Right ventricle myocardium inferior (tissue), 1 donor: ENCODE data around the gene MTRR. TPM values are rescaled to one million over a fixed set of nuclear protein-coding genes. Genes with fewer than 3 reads are reported as not detected.
A peak's percentile ranks its signal among the peaks of the same experiment; 100 is the strongest.

Source experiments
- ATAC-seq: fragments of 200-7000 bp; cut with Tn5 transposase; one replicate; pipeline ENCODE4 v1.9.1; 2020; ENCODE audit warnings: mild to moderate bottlenecking, moderate library complexity
- DNase-seq: peaks from one replicate; pipeline ENCODE4 v3.0.0; 2021; ENCODE audit errors: missing footprints
- intact Hi-C: fragments of 100-400 bp; cut with DNase I; formaldehyde crosslinking; loops from one replicate; pipeline ENCODE4 v1.11.0; 2022
- long read RNA-seq: library from polyadenylated mRNA; unstranded; transcript quantifications from one replicate; pipeline ENCODE4 v2.0.0, GENCODE V29; 2021
- total RNA-seq: library from RNA; stranded (reverse); fragmentation: NEBNext Ultra II Directional; extraction: Animal tissue kit (Norgen Biotek cat#: 25700); gene quantifications from one replicate; pipeline ENCODE4 v1.2.1, GENCODE V29; 2021
- donor health status: DM: no; HTN: yes; CAD: no; lungs with severe emphysema.

MTRR gene
- 32.2 TPM for total RNA-seq
- long read RNA-seq, transcript MTRR-202 (15 exons, 3,215 nt): major isoform, 7 of 14 reads
- long read RNA-seq, partial matches to known transcripts: 5 of 14 reads
- long read RNA-seq, other reads (novel, unspliced or antisense): 2 of 14 reads

DNA sequence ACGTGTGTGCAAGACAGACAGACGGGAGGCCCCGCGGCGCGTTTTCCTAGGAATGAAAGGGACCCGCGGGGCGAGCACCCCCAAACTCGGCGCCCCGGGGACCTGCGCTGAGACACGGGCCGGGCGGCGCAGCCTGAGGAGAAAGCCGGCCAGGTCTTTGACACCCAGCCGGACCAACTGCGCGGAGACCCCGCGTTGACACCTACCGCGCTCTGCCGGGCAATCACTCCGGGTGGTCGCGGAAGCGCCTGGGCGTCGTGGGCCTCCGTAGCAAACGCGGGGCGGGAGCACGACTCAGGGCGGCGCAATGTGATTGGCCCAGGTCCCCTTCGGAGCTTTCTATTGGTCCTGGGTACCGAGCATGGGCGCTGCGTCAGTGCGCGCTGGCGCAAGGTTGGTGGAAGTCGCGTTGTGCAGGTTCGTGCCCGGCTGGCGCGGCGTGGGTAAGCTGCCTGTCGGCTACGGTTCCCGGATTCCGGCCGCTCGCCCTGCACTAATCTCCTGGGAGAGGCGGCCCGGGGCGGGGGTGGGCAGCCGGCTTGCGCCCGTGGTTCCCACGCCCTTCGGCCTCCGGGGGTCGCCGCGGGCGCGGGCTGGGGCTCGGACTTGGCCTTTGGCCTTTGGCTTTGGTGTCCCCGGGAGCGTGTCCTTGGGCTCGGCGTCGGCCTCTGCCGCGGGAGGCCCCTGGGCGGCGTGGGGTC is at the start of gene MTRR, which contains the start of gene FASTKD3:
MTRR (plus strand) TSS at position 376 of the 701 bp plus-strand sequence. CDS start 1,647 bp downstream, outside the sequence.
FASTKD3 (minus strand) TSS at position 259 of the 701 bp plus-strand sequence. CDS start 948 bp downstream, outside the sequence.
- DNase-seq (peak; percentile 96), ATAC-seq (peak; percentile 100)
- intact Hi-C loops: no loop called here

DNA sequence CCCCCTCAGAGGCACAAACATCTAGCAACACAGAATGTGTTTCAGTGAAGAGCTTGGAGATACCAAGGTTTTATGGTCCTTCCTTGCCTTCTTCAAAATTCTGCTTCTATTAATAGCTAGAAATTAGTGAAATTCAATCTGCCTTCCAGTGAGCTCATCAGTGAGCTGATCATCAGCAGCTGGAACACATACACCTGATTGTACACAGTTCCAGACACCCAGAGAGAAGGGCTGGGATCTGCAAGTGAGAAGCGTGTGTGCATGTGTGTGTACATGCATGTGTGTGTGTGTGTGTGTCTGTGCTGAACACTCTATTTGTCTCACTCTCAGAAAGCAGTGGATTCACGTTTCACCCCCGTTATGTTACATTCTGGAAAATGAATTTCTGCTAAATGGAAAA is 46.5 kb upstream of the MTRR start:
- no peak for ATAC-seq
- intact Hi-C loops: no loop called here
- DNase-seq: no peak

DNA sequence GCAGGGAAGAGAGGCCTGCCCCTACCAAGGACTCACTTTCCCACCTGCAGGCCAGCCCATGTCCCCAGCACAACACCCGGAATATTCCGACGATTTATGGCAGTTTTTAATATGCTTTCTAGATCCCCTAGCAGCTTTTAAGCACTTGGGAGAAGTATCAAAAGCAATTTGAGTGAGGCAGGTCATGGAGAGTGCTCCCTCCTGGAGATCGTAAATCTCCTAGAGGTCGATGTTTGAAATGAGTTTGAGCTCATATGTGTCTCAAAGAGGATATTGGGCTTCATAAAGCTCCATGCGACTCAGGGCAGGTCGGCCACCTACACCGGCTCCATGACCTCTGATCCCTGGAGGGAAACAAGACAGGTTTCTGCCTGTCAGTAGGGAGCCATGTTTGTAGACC is 45.4 kb upstream of the MTRR start:
- intact Hi-C loops: no loop called here
- DNase-seq: no peak
- ATAC-seq: no peak

DNA sequence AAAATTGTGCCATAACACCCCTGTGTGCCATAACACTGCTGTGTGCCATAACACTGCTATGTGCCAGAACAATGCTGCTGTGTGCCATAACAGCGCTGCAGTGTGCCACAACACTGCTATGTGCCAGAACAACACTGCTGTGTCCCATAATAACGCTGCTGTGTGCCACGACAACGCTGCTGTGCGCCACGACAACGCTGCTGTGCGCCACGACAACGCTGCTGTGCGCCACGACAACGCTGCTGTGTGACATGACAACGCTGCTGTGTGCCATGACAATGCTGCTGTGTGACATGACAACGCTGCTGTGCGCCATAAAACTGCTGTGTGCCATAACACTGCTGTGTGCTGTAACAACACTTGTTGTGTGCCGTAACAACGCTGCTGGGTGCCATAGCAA is 44.0 kb upstream of the MTRR start:
- intact Hi-C loops: no loop called here
- DNase-seq (no peak), ATAC-seq (no peak)

DNA sequence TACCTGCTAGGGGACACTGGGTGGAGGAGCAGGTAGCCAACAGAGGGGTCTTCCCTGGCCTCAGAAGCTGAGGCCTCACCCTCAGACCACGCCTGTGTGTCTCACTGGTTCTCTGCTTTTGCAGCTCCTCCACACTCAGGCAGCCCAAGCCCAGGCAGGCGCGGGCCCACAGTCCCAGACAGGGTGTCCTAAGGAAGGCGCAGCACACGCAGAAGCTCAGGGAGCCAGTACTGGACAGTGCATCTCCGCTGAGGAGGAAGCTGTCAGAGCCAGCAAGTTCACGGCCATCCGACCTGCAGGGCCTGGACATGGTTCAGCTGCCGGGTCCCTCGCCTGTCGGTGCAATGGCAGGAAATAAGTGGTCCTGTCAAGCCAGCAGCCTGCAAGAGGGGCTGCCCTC is 43.3 kb upstream of the MTRR start:
- ATAC-seq: no peak
- intact Hi-C loops: no loop called here
- no peak for DNase-seq

DNA sequence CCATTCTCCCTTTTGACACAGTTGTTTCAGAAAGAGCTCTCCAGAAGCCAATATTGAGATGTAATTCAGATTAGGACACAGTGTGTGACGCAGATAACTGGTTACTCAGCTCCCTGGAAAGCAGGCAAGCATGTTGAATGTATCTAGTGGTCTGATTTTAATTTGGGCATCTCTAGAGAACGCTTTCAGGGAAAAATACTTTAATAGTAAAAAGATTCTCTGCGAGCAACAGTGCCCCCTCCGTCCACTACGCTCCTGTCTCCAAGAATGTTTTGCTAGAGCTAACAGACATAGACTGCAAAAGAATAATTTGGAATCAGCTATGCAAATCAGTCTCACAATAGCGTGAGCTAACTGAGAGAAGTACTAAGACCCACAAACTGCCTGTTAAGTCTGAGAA is 41.3 kb upstream of the MTRR start:
- no peak for ATAC-seq
- intact Hi-C loops: no loop called here
- no peak for DNase-seq

DNA sequence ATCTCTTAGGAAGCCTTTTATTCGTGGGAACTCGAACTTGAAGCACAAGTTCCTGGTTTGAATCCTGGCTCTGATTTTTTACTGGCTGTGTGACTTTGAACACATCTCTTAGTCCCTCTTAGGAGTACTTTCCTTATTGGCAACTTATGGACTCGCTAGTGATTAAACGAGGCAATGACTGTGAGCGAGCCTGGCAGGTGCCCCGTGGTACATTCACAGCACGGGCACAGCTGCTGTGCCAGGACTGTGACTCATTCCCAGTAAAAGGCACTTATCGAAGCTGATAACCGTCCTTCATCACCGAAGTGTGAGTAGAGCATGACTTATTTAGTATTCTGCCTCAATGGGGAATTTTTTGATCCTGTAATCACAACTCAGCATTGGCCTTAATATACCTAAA is 40.7 kb upstream of the MTRR start:
- intact Hi-C loops: no loop called here

DNA sequence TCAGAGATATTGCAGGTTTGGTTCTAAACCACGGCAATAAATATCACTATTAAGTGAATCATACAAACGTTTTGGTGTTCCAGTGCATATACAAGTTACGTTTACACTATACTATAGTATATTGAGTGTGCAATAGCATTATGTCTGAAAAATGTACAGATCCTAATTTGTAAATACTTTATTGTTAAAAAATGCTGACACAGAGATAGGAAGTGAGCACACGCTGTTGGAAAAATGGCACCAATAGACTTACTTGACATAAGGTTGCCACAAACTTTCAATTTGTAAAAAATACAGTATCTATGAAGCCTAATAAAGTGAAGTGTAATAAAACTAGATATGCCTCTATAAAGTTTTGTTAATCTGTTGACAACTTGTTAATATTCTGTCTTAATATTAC is 34.0 kb upstream of the MTRR start:
- no peak for DNase-seq
- no peak for ATAC-seq
- intact Hi-C loops: no loop called here

More for the DNA sequence above, 40.7 kb upstream of the MTRR start:
- DNase-seq: no peak
- ATAC-seq: peak; percentile 88

DNA sequence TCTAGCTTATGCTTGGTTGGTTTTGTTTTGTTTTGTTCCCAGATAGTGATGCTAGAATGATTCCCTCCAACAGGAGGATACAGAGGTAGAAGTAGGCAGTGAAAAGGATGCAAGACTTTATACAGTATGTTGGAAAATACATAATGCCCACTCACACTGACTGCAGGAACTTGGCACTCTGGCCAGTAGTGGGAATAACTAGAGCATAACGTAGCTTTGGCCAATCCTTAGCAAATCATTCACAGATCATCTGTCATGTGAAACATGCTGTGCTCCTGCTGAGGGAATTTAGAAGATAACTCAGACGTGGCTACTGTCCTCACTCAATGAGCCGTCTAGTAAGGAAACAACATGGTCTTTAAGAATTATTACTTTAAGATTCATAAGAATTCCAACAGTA is 31.5 kb upstream of the MTRR start:
- ATAC-seq (no peak), DNase-seq (no peak)
- intact Hi-C loops: no loop called here

DNA sequence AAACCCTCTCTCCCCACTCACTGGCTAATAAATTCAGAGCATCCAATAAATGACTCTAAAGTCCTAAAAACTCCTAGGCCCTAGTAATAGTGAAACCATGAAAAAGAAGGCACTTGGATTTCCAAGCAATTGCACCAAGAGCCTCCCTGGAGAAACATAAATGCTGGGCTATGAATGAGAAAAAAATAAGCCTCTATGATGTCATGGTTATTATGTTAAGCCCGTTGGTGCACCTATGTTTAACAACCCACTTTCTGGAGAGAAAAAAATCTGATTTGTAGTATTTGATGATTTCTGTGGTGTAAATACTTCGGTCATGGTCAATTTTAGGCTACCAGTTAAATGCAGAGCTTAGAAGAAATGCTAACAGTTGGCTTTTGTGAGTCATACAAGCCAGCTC is 26.4 kb upstream of the MTRR start:
- ATAC-seq: no peak
- DNase-seq: no peak
- intact Hi-C loops: no loop called here

DNA sequence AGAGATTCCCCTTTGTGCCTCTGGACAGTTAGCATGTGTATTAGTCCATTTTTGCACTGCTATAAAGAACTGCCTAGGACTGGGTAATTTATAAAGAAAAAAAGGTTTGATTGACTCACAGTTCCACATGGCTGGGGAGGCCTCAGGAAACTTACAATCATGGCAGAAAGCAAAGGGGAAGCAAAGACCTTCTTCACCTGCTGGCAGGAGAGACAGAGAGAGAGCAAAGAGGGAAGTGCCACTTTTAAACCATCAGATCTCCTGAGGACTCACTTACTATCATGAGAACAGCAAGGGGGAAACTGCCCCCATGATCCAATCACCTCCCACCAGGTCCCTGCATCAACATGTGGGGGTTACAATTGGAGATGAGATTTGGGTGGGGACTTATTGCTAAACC is 24.0 kb upstream of the MTRR start:
- ATAC-seq: no peak
- no peak for DNase-seq
- intact Hi-C loops: no loop called here

DNA sequence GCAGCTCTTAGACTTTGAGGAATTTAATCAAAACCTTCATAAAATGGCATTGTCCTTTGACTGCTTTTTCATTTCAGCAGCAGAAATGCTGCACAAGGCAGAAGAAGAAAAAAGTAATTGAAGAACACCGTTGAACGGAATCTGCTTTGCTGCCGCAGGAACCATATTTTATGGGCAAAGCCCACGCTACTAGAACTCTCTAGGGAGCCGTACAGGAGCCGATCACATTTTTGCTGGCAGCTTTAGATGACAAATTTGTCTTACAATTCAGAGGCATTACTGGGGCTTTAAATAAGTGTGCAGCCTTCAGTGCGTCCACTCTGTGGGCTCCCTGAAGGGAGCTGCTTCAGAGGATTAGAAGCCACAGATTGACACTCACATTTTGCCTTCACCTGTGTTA is 23.4 kb upstream of the MTRR start:
- intact Hi-C loops: no loop called here
- no peak for DNase-seq

DNA sequence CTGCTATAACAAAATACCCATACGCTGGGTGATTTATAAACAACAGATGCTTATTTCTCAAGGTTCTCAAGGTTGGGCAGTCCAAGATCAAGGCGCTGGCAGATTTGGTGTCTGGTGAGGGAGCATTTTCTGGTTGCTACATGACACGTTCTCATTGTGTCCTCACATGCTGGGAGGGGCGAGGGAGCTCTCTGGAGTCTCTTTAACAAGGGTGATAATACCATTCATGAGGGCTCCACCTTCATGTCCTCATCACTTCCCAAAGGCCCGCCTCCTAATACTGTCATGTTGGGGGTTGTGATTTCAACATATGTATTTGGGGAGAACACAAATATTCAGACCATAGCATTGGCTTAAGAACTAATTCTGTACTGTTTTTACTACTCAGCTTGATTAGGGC is 22.6 kb upstream of the MTRR start:
- DNase-seq (no peak), ATAC-seq (no peak)
- intact Hi-C loops: no loop called here

More for the DNA sequence above, 23.4 kb upstream of the MTRR start:
- ATAC-seq: no peak

DNA sequence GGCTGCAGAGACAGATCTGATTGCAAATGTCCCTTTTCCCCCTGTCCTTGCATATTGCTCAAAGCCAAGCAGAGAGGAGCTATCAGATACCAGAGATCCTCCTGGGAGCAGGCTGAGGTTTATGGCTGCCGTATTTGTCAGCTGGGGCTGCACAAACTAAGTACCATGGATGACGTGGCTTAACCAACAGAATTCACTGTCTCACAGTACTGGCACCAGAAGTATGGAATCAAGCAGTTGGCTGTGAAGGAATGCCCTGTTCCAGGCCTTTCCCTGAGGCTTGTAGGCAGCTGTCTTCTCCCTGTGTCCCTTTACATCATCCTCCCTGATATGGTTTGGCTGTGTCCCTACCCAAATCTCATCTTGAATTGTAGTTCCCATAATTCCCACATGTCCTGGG is 20.7 kb upstream of the MTRR start:
- no peak for ATAC-seq
- intact Hi-C loops: no loop called here
- no peak for DNase-seq

DNA sequence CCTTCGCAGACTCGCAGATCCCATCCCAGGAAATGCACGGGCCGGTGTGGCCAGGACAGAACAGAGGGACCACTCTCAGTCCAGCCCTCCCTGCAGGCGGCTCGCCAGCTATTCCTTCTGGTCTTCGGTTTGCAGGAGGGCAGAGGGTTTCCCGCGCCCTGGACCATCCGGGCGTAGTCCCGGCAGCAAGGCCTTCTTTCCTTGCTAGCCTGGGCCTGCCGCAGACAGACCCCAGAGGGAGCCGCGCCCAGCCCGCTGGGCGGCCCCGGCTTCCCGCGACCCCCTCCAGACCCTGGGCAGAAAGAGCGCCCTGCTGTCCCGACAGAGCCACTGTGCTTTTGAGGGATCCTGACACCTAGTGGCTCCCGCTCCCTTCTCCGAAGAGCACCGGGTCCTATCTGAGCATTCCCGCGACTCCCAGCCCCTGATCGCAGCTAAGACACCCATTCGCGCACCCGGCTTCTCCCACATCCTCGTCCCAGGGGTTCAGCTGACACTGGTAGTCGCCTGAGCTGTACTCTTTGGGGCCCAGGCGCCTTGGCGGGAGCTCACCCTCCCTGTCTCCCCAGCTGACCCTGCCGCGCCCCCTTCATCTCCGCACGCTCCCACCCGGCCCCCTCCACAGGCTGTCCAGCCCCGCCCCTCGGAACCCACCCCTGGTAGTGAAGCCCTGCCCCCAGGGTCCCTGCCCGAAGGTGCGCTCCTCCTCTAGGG is 19.1 kb upstream of the MTRR start:
- no peak for DNase-seq
- intact Hi-C loops: no loop called here
- peak; percentile 47 for ATAC-seq

DNA sequence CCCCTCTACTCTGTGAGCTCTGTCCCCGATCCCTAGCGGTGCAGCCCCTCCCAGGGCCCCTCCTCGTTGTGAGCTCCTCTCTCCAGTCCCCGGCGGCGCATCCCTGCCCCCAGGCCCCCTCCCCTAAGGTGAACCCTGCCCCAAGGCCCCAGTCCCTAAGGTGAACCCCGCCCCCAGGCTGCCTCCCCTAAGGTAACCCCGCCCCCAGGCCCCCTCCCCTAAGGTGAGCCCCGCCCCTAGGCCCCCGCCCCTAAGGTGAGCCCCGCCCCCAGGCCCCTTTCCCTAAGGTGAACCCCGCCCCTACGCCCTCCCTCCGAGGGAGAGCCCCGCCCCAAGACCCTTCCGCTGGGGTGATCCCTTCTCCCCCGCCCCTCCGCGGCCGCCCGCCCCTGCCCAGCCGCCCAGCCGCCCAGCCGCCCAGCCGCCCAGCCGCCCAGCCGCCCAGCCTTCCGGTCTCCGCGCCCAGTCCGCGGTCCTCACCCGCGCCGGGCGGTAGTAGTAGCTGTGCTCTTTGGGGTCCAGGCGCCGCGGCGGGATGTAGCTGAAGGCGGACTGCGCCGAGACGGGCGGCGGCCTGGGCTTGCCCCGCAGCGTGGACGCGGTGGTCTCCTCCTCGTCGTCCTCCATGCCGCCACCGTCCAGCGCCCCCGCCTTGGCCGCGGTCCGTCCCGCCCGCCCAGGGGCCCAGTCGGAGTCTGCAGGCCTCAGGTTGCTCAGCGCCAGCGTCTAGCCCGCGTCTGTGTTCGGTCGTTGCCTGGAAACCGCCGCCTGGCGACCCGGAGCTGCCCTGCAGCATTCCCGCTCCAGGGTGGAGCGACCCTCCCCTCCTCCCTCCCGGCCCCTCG is 18.3 kb upstream of the MTRR start, which contains the start of gene CFAP90:
CFAP90 (minus strand) TSS at position 739 of the 845 bp plus-strand sequence; CDS start at position 627, 112 bp downstream.
- peak; percentile 63 for ATAC-seq
- peak; percentile 67 for DNase-seq
- intact Hi-C loops: no loop called here

DNA sequence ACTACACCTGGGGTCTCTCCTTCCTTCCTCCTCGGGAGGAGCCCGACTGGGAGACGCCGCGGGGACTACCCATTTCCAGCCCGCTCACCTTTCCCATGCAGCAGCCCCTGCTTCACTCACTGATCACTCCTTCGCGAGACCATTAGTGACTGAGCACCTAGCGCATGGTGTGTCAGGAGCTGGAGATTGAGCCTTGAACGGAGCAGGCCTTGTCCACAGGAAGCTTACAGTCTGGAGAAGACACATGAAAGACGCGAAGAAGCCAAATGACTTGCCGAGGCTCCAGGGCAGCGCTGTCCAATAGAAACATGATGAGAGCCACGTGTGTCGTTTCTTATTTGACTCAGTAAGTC is 17.7 kb upstream of the MTRR start:
- intact Hi-C loops: no loop called here
- ATAC-seq (no peak), DNase-seq (no peak)

DNA sequence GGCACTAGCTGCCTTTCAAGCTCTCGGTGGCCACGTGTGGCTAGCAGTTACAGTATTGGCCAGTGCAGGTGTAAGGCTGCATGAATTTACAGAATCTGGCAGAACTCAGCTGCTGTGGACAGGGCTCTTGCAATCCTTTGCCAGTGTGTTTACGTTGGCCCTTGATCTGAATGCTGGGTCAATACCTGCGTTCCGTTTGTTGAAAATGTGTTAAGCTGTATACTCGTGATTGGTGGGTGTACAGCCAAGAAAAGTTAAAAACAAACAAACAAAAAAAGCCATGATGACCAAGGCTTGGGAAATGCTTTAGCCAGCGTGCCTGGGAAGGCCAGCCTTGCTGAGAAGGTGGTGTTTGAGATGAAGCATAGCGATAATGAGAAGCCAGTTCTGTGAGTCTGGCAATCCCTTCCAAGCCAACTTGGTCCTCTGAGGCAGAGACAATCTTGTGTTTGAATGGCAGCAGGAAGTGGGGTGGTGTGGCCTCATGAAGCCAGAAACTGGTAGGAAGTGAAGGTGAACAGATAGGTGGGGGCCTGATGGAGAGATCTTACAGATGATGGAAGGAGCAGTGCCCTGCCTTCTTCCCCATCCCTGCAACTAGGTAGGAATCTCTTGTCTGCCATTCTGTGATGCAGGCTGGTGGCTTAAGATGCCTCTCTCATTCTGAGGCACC is 17.2 kb upstream of the MTRR start:
- intact Hi-C loops: no loop called here
- DNase-seq (no peak), ATAC-seq (no peak)

DNA sequence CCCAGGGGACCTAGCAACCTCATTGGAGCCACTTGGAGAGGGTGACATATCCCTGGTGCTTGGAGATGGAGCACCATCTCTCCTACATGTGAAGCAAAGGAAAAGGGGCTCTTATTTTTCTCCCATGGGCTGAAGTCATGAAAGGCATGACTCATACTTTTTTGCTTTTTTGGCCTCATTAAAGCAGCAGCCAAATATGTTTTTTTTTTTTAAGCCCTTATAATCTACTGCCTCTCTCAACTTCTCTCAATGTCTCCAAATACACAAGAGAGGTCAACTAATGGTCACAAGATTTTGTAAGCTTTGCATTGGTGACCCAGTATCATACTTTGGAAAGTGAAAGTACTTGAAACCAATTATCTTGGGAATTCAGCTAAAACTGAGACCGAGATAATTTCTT is 16.4 kb upstream of the MTRR start:
- ATAC-seq: peak; percentile 34
- intact Hi-C loops: no loop called here
- no peak for DNase-seq
